Measurements from ENCODE around the gene LMTK2.
A peak's percentile ranks its signal among the peaks of the same experiment; 100 is the strongest.

The LMTK2 gene

GRCh38 chr7:98138672-98139071 lies 32.0 kb downstream of the LMTK2 start:
- no peak for DNase-seq

GRCh38 chr7:98142658-98143057 lies 36.0 kb downstream of the LMTK2 start:
- DNase-seq = no peak

GRCh38 chr7:98148607-98149006 lies 41.9 kb downstream of the LMTK2 start:
- no peak for DNase-seq

- DNase-seq = no peak
Observed at GRCh38 chr7:98149116-98149692, 42.5 kb downstream of the LMTK2 start.

GRCh38 chr7:98151884-98152283 lies 45.2 kb downstream of the LMTK2 start:
- no peak for DNase-seq

DNA sequence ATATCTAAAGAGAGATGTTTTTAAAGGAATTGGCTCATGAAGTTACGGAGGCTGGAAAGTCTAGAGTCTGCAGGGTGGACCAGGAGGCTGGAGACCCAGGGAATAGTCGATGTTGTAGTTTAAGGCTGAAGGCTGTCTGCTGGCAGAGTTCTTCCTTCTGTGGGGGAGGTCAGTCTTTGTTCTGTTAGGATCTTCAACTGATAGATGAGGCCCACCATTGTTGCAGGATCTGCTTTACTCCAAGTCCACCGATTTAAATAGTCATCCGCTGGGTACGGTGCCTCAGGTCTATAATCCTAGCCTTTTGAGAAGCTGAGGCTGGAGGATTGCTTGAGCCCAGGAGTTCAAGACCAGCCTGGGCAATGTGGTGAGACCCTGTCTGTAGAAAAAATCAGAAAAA lies 50.0 kb downstream of the LMTK2 start:
- no peak for DNase-seq

DNA sequence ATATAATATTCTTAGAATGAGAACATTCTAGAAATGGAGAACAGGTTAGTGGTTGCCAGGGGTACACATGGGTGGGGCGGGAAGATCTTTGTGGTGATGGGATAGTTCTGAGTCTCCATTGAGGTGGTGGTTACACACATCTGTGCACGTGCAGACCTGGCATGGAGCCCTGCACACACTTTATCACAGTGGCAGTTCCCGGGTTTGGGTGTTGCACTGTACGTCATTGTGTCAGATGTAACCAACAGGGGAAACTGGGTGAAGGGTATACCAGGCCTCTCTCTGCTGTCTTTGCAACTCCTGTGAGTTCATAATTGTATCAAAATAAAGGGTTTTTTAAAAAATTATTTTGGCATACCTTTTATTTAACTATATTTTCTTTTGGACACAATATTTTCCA lies 51.1 kb downstream of the LMTK2 start:
- DNase-seq = no peak

DNA sequence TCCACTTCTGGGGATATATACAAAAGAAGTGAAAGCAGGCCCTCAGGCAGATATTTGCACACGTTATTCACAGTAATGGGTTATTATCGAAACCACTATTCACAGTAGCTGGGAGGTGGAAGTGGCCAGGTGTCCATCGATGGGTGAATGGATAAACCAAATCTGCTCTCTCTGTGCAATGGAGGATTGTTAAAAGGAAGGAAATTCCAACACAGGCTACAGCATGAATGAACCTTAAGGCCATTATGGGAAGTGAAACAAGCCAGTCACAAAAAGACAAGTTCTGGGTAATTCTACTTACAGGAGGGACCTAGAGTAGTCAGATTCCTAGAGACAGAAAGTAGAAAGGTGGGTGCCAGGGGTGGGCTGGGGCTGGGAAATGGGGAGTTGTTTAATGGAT lies 56.1 kb downstream of the LMTK2 start:
- DNase-seq = no peak

DNA sequence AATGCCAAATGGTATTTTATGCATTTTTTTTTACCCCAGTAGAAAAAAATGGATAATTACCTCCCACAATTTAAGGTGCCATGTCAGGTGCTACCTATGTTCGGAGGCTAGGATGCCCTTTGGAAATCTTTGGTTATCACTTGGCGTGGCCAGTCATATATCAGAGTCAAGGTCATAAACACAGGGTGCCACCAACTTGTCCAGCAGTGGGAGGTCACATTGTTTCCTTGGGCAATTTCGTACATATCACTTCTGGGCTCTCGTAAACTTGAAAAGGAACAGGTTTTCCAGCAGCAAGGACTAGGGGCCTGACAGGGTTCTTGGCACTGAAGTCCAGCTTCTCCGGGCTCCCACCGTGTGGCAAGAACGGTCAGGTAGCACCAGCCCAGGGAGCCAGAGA lies 56.6 kb downstream of the LMTK2 start:
- DNase-seq = no peak

GRCh38 chr7:98163704-98164494 lies 57.2 kb downstream of the LMTK2 start:
- DNase-seq = no peak

- DNase-seq = no peak
Observed at GRCh38 chr7:98165827-98166667, 59.4 kb downstream of the LMTK2 start.

DNA sequence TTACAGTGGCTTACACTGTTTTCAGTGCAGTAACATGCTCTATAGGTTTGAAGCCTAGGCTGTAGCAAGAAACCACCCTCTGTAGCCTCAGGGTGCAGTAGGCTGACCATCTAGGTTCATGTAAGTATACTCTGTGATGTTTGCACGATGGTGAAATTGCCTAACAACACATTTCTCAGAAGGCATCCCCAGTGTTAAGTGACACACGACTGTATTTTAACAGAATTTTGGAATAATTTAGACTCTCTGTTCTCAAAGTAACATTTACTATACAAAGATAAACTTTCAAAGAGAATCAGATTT lies 60.0 kb downstream of the LMTK2 start:
- no peak for DNase-seq

DNA sequence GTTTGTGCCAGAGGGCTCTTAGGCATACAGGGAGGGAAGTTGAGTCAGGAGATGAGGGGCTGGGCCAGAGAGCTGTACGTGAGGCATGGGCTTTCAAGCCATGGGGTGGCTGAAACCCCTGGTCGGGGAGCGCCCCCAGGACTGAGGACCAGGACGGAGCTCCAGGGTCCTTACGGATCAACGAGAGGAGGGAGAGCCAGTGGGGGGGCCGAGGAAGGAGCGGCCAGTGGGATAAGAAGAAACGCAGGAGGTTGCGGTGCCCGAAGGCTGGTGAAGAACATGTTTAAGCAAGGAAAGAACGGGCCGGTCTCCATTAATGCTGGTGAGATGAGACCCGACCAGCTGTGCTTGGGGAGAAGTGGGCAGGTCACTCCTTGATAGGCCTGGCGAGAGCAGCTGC lies 61.0 kb downstream of the LMTK2 start:
- no peak for DNase-seq

DNA sequence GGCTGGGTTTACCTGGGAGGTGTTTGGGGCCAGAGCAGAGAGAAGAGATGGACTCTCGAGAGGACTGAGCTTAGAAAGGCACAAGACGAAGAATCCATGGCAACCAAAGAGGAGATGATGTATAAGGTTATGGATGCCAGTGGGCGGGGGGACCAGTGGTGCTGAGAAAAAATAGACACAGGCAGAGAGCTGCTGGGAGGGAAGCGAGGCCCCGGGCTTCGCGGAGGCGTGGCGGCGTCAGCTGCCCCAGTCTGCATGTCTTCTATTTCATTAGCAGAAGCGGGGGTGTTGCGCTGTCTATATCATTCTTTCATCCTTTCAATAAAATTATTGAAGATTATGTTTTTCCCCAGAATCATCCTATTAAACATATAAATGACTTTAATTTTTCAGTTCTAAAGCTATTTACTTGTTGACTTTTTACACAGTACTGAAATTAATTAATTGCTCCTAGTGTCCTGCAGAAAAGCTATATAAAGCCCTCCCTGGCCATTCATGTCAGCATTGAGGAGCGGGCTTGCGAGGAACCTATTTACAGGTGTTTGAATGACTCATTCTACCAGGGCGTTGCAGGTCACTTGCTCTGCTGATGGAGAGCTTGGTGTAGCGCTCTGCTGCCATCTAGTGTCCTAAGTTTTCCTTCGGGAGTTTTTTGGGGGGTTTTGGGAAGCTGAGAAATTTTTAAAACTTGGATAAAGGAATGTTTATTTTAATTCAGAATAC lies 61.7 kb downstream of the LMTK2 start:
- peak; percentile 3 for DNase-seq

GRCh38 chr7:98168904-98169621 lies 62.4 kb downstream of the LMTK2 start:
- no peak for DNase-seq

GRCh38 chr7:98170966-98171365 lies 64.3 kb downstream of the LMTK2 start:
- DNase-seq = no peak

DNA sequence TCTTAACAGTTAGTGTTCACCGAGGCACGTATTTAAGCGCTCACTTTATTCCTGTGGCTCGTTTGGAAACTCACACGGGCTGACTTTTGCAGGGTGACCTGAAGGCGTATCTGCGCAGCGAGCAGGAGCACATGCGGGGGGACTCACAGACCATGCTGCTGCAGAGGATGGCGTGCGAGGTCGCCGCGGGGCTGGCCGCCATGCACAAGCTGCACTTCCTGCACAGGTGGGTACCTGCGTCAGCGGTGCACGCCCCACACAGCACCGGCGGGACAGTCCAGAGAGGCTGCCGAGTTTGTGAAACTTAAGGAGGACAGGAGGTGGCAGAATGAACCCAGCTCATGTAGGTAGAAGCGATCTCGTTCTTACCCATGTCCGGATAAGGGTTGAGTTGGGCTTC lies 64.8 kb downstream of the LMTK2 start:
- no peak for DNase-seq

DNA sequence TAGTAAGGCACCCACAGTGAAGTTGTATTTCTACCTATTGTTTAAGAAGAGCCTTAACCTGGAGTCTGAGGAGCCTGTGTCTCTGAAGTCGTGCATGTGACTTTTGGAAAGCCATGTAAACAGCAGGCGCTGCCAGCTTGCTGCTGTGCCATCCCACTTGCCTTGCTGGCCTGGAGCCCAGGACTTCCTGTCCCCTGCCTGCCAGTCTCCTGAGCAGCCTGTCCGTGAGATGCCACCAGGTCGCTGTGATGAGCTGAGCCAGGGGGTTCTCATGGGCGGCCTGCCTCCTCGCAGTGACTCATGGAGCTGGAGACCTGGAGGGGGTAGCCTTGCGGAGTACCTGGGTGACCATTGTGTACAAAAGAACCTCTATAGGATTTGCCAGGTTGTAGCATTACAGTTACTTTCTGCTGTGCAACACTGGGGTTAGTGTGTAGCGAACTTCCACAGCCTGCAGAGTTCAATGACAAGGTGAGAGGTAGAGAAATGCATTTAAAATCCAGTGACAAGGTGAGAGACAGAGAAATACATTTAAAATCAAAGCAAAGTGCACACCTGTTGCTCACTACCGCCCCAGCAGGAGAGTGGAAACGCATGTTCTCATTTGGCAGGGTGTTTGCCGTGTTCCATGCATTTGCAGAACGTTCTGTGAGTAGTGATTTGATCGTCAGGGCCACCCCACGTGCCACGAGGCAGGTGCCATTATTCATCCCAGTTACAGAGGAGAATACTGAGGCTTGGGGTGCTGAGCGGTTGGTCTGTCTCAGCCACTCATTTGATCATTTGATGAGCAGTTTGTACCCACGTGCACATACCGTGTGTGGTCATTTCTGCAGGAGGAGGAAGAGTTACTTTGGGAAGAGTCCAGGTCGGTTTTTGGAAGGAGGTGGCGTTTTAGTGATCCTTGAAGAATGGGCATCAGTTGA lies 67.9 kb downstream of the LMTK2 start:
- no peak for DNase-seq

GRCh38 chr7:98175260-98175940 lies 68.7 kb downstream of the LMTK2 start:
- no peak for DNase-seq

DNA sequence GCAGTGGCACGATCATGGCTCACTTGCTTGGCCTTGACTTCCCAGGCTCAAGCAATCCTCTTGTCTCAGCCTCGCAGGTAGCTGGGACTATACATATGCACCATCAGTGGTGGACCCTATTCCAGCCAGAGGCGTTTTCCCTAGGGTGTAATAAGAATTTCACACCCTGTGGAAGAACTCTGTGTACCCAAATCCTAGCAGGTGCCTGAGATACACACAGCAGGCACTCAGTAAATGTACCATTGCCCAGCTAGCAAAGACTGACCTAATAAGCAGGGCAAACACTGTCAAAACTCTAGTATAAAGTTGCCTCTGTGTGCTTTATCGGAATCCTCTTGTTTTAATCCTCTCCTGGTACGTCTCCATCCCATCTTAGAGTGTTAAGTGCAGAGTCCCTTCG lies 70.9 kb downstream of the LMTK2 start:
- DNase-seq = no peak

- no peak for DNase-seq
Observed at GRCh38 chr7:98178321-98178720, 71.7 kb downstream of the LMTK2 start.

Measured in KG1 (cell line).